Keratinocyte (primary cell): Measurements from ENCODE around the gene SEL1L. TPM values are rescaled to one million over a fixed set of nuclear protein-coding genes. Genes with fewer than 3 reads are reported as not detected.

Experiments used
- DNase-seq: peaks from one replicate; pipeline ENCODE4 v3.0.0-alpha.2; 2011; ENCODE audit warnings: low read depth, missing footprints, low spot score
- FAIRE-seq: peaks from 2 replicates; lab custom pipeline; 2011; peaks lifted over from hg19 to GRCh38; lab: Jason Lieb, UNC
- H2AFZ ChIP-seq: 2 replicates; pipeline ENCODE4 v1.6.0; 2012; ENCODE audit warnings: low read length, control low read depth, inconsistent platforms; ENCODE audit not compliant: control insufficient read depth
- H3K27ac ChIP-seq: 2 replicates; pipeline ENCODE4 v1.5.1; 2011; ENCODE audit warnings: low read length; ENCODE audit not compliant: control insufficient read depth, insufficient read depth
- H3K27me3 ChIP-seq: 3 replicates; pipeline ENCODE4 v1.6.0; 2011; ENCODE audit warnings: low read length; ENCODE audit not compliant: control insufficient read depth, insufficient read depth; ENCODE audit errors: extremely low read depth
- H3K36me3 ChIP-seq, 2 experiments: 2 replicates in 1 of 2; 3 replicates in 1 of 2; pipeline ENCODE4 v1.5.1; 2011; ENCODE audit warnings: low read length in 2 of 2, mild to moderate bottlenecking in 1 of 2; ENCODE audit not compliant: control insufficient read depth in 2 of 2, insufficient read depth in 2 of 2; ENCODE audit errors: extremely low read depth in 1 of 2
- H3K4me1 ChIP-seq: 3 replicates; pipeline ENCODE4 v1.5.1; 2011; ENCODE audit warnings: low read length; ENCODE audit not compliant: control insufficient read depth, insufficient read depth; ENCODE audit errors: extremely low read depth
- H3K4me2 ChIP-seq: 3 replicates; pipeline ENCODE4 v1.6.0; 2011; ENCODE audit warnings: low read depth, low read length; ENCODE audit not compliant: control insufficient read depth, insufficient read depth; ENCODE audit errors: extremely low read depth
- H3K4me3 ChIP-seq, 3 experiments: fragments of 200-600 bp in 1 of 3; sonication (generic) in 1 of 3; 2 replicates in 2 of 3; 3 replicates in 1 of 3; pipeline ENCODE4 v1.5.1; 2011 to 2016; ENCODE audit warnings: low read length in 3 of 3, mild to moderate bottlenecking in 3 of 3, control low read depth in 2 of 3, inconsistent platforms in 1 of 3, low read depth in 1 of 3, mixed read lengths in 1 of 3, mixed run types in 1 of 3, moderate library complexity in 1 of 3; ENCODE audit not compliant: control insufficient read depth in 2 of 3, insufficient read depth in 2 of 3; ENCODE audit errors: extremely low read depth in 1 of 3
- H3K79me2 ChIP-seq: 2 replicates; pipeline ENCODE4 v1.6.0; 2012; ENCODE audit warnings: low read length; ENCODE audit not compliant: control insufficient read depth, insufficient read depth
- H3K9ac ChIP-seq: 3 replicates; pipeline ENCODE4 v1.6.0; 2011; ENCODE audit warnings: low read length; ENCODE audit not compliant: control insufficient read depth, insufficient read depth; ENCODE audit errors: extremely low read depth
- H3K9me1 ChIP-seq: 3 replicates; pipeline ENCODE4 v1.6.0; 2011; ENCODE audit warnings: low read length; ENCODE audit not compliant: control insufficient read depth, insufficient read depth; ENCODE audit errors: extremely low read depth
- H3K9me3 ChIP-seq: 2 replicates; pipeline ENCODE4 v1.5.1; 2012; ENCODE audit warnings: low read depth, low read length; ENCODE audit not compliant: control insufficient read depth
- H4K20me1 ChIP-seq: 3 replicates; pipeline ENCODE4 v1.6.0; 2011; ENCODE audit warnings: low read length; ENCODE audit not compliant: control insufficient read depth, insufficient read depth; ENCODE audit errors: extremely low read depth
- CTCF ChIP-seq, 3 experiments: IDR thresholded peaks in 1 of 3; conservative IDR thresholded peaks in 1 of 3; optimal IDR thresholded peaks in 1 of 3; 2 replicates in 2 of 3; 3 replicates in 1 of 3; pipeline versions ENCODE3 to v1.5.1; 2011; ENCODE audit warnings: low read length in 3 of 3, mild to moderate bottlenecking in 3 of 3, moderate library complexity in 2 of 3, control low read depth in 1 of 3, inconsistent platforms in 1 of 3; ENCODE audit not compliant: insufficient read depth in 2 of 3; ENCODE audit errors: extremely low read depth in 1 of 3
- EZH2 ChIP-seq: IDR thresholded peaks from one replicate; pipeline ENCODE4 v1.6.1; 2012; ENCODE audit warnings: inconsistent platforms, mild to moderate bottlenecking, low read length, moderate library complexity
- dilution Hi-C: fragments of 300-500 bp; cut with MboI; formaldehyde crosslinking; loops from one replicate; pipeline ENCODE4 v1.7.0; 2020; ENCODE audit warnings: low sequenced_read_pairs; ENCODE audit not compliant: extremely low pct_ligation_motif_present
- polyA plus RNA-seq, 5 experiments: library from polyadenylated mRNA; depleted of rRNA in 3 of 5; stranded (reverse) in 3 of 5; stranded (forward) in 1 of 5; unstranded in 1 of 5; fragments of >200 nt; gene quantifications; 1 replicate in 1 of 5; 2 replicates in 3 of 5; 3 replicates in 1 of 5; pipeline versions ENCODE4 v1.2.1 to v1.2.3, GENCODE V29; 2011 to 2012; ENCODE audit warnings: missing spikeins in 2 of 5, low read depth in 1 of 5, low replicate concordance in 1 of 5

Gene SEL1L
- polyA plus RNA-seq, 1 donor (not counting 4 experiments of a cell fraction or from before 2014, with no cell fraction given): 19.7 TPM

GRCh38 chr14:81523016-81523415, 10.6 kb downstream of the SEL1L start:
- no peak overlapping the region for H3K4me2 ChIP-seq
- peaks cover 2 to 5% of the 10 kb centered on the region in 2 experiments for H3K36me3 ChIP-seq
- H3K9me1 ChIP-seq: no peaks in the 10 kb centered on the region
- no peak overlapping the region for H3K9ac ChIP-seq
- DNase-seq (no peak), FAIRE-seq (no peak)
- TF ChIP-seq CTCF (optimal IDR thresholded peaks at IDR 0.05 in 1 of 3, IDR thresholded peaks at IDR 0.05 in 1 of 3, conservative IDR thresholded peaks at IDR 0.05 in 1 of 3; ENCODE audit: extremely low read depth in 1 of 3, insufficient read depth in 2 of 3, low read length in 3 of 3): no peak
- no peak for TF ChIP-seq EZH2
- dilution Hi-C loops: no loop called here
- H3K79me2 ChIP-seq: no peaks in the 10 kb centered on the region
- H3K4me3 ChIP-seq: no peak overlapping the region
- H2AFZ ChIP-seq: no peak overlapping the region
- H4K20me1 ChIP-seq: no peaks in the 10 kb centered on the region
- no peak overlapping the region for H3K27ac ChIP-seq
- H3K9me3 ChIP-seq: no peaks in the 10 kb centered on the region
- H3K4me1 ChIP-seq: no peaks in the 10 kb centered on the region
- no peaks in the 10 kb centered on the region for H3K27me3 ChIP-seq

GRCh38 chr14:81521356-81521755, 12.3 kb downstream of the SEL1L start:
- Histone ChIP-seq H3K9me1 (no peaks in the 10 kb centered on the region), H3K27ac (no peak overlapping the region), H3K27me3 (no peaks in the 10 kb centered on the region), H3K4me1 (no peaks in the 10 kb centered on the region), H3K4me3 (no peak overlapping the region), H2AFZ (no peak overlapping the region), H3K9me3 (no peaks in the 10 kb centered on the region), H3K4me2 (no peak overlapping the region), H3K9ac (no peak overlapping the region), H3K36me3 (peaks cover 2 to 10% of the 10 kb centered on the region in 2 experiments), H4K20me1 (no peaks in the 10 kb centered on the region), H3K79me2 (no peaks in the 10 kb centered on the region)
- FAIRE-seq: no peak
- DNase-seq: no peak
- dilution Hi-C loops: no loop called here
- no peak for TF ChIP-seq CTCF (optimal IDR thresholded peaks at IDR 0.05 in 1 of 3, IDR thresholded peaks at IDR 0.05 in 1 of 3, conservative IDR thresholded peaks at IDR 0.05 in 1 of 3; ENCODE audit: extremely low read depth in 1 of 3, insufficient read depth in 2 of 3, low read length in 3 of 3)
- no peak for TF ChIP-seq EZH2
